H9 (cell line): ENCODE data around the gene ARID3A. TPM values are rescaled to one million over a fixed set of nuclear protein-coding genes. Genes with fewer than 3 reads are reported as not detected.

Source experiments
- DNase-seq: peaks from one replicate; pipeline ENCODE4 v3.0.0-alpha.2; 2017
- H2AFZ ChIP-seq: one replicate; pipeline ENCODE4 v1.6.1; 2013; ENCODE audit warnings: mild to moderate bottlenecking, low read length, control low read depth, moderate library complexity
- H2AK5ac ChIP-seq: 2 replicates; pipeline ENCODE4 v1.6.1; 2013; ENCODE audit warnings: low read length, control low read depth, mixed read lengths; ENCODE audit not compliant: insufficient read length
- H2BK120ac ChIP-seq: one replicate; pipeline ENCODE4 v1.6.1; 2013; ENCODE audit warnings: low read depth, mild to moderate bottlenecking, low read length, control low read depth, inconsistent platforms; ENCODE audit not compliant: poor library complexity, severe bottlenecking
- H2BK12ac ChIP-seq: 2 replicates; pipeline ENCODE4 v1.6.1; 2013; ENCODE audit warnings: low read length, control low read depth, mixed read lengths, low read depth; ENCODE audit not compliant: insufficient read length
- H2BK15ac ChIP-seq: 2 replicates; pipeline ENCODE4 v1.6.1; 2013; ENCODE audit warnings: low read depth, low read length, control low read depth
- H2BK20ac ChIP-seq: one replicate; pipeline ENCODE4 v1.6.1; 2013; ENCODE audit warnings: low read depth, mild to moderate bottlenecking, low read length, control low read depth, inconsistent platforms; ENCODE audit not compliant: poor library complexity, severe bottlenecking
- H2BK5ac ChIP-seq: 2 replicates; pipeline ENCODE4 v1.6.1; 2013; ENCODE audit warnings: low read length, control low read depth, mixed read lengths; ENCODE audit not compliant: insufficient read length
- H3K14ac ChIP-seq: 2 replicates; pipeline ENCODE4 v1.6.1; 2013; ENCODE audit warnings: low read length, control low read depth; ENCODE audit not compliant: insufficient read depth
- H3K18ac ChIP-seq: 2 replicates; pipeline ENCODE4 v1.6.1; 2013; ENCODE audit warnings: low read depth, mild to moderate bottlenecking, mixed read lengths, low read length, control low read depth; ENCODE audit not compliant: insufficient read length
- H3K23ac ChIP-seq: 2 replicates; pipeline ENCODE4 v1.6.1; 2013; ENCODE audit warnings: low read length, control low read depth, mixed read lengths, low read depth; ENCODE audit not compliant: insufficient read length
- H3K23me2 ChIP-seq: 2 replicates; pipeline ENCODE4 v1.6.1; 2013; ENCODE audit warnings: low read depth, mild to moderate bottlenecking, mixed read lengths, low read length, control low read depth; ENCODE audit not compliant: insufficient read length, poor library complexity, severe bottlenecking
- H3K27ac ChIP-seq: 2 replicates; pipeline ENCODE4 v1.5.1; 2013; ENCODE audit warnings: low read length, control low read depth, mixed read lengths, low read depth; ENCODE audit not compliant: insufficient read length
- H3K27me3 ChIP-seq: 2 replicates; pipeline ENCODE4 v1.6.1; 2013; ENCODE audit warnings: low read length, control low read depth, inconsistent platforms; ENCODE audit not compliant: insufficient read depth
- H3K4ac ChIP-seq: 2 replicates; pipeline ENCODE4 v1.6.1; 2013; ENCODE audit warnings: low read depth, mild to moderate bottlenecking, control low read depth, inconsistent platforms, low read length, moderate library complexity
- H3K4me1 ChIP-seq: 2 replicates; pipeline ENCODE4 v1.6.1; 2013; ENCODE audit warnings: low read length, control low read depth, inconsistent platforms; ENCODE audit not compliant: insufficient read depth
- H3K4me2 ChIP-seq: 2 replicates; pipeline ENCODE4 v1.6.1; 2013; ENCODE audit warnings: low read length, control low read depth, mixed read lengths; ENCODE audit not compliant: insufficient read length, insufficient read depth
- H3K56ac ChIP-seq: 2 replicates; pipeline ENCODE4 v1.6.1; 2013; ENCODE audit warnings: low read depth, mild to moderate bottlenecking, mixed read lengths, low read length, control low read depth; ENCODE audit not compliant: insufficient read length
- H3K79me1 ChIP-seq: 2 replicates; pipeline ENCODE4 v1.6.1; 2013; ENCODE audit warnings: low read depth, mild to moderate bottlenecking, moderate library complexity, low read length, control low read depth, inconsistent platforms; ENCODE audit not compliant: insufficient read depth, poor library complexity, severe bottlenecking
- H3K79me2 ChIP-seq: 2 replicates; pipeline ENCODE4 v1.6.1; 2013; ENCODE audit warnings: low read length, control low read depth, inconsistent platforms; ENCODE audit not compliant: insufficient read depth
- H3K9ac ChIP-seq: 2 replicates; pipeline ENCODE4 v1.6.1; 2013; ENCODE audit warnings: low read length, control low read depth, mixed read lengths; ENCODE audit not compliant: insufficient read length; ENCODE audit errors: extremely low read depth
- H3K9me3 ChIP-seq: one replicate; pipeline ENCODE4 v1.6.1; 2013; ENCODE audit warnings: low read depth, low read length, inconsistent platforms; ENCODE audit not compliant: control insufficient read depth
- H3T11ph ChIP-seq: one replicate; pipeline ENCODE4 v1.6.1; 2013; ENCODE audit warnings: mild to moderate bottlenecking, low read length, control low read depth, inconsistent platforms
- H4K20me1 ChIP-seq: one replicate; pipeline ENCODE4 v1.6.1; 2013; ENCODE audit not compliant: control insufficient read depth, insufficient read length, insufficient read depth
- H4K5ac ChIP-seq: 2 replicates; pipeline ENCODE4 v1.6.1; 2013; ENCODE audit warnings: low read depth, mild to moderate bottlenecking, mixed read lengths, low read length, control low read depth; ENCODE audit not compliant: insufficient read length
- H4K8ac ChIP-seq: replicated peaks from 2 replicates; pipeline ENCODE4 v1.6.1; 2013; ENCODE audit warnings: low read length, control low read depth, mixed read lengths, low read depth; ENCODE audit not compliant: insufficient read length
- H4K91ac ChIP-seq: 2 replicates; pipeline ENCODE4 v1.6.1; 2013; ENCODE audit warnings: low read depth, mild to moderate bottlenecking, moderate library complexity, mixed read lengths, low read length, control low read depth; ENCODE audit not compliant: insufficient read length
- H3K27ac Mint-ChIP-seq, 3 experiments: 2 replicates in 2 of 3; 3 replicates in 1 of 3; pipeline ENCODE4 v1.8.0; 2020 to 2021; ENCODE audit warnings: mixed read lengths in 3 of 3, mild to moderate bottlenecking in 1 of 3, moderate library complexity in 1 of 3
- H3K27me3 Mint-ChIP-seq: 2 replicates; pipeline ENCODE4 v1.8.0; 2021; ENCODE audit warnings: low read depth, mild to moderate bottlenecking, moderate library complexity, mixed read lengths
- H3K36me3 Mint-ChIP-seq, 3 experiments: 2 replicates in 2 of 3; 3 replicates in 1 of 3; pipeline ENCODE4 v1.8.0; 2020 to 2021; ENCODE audit warnings: low read depth in 3 of 3, mixed read lengths in 3 of 3; ENCODE audit not compliant: insufficient read depth in 1 of 3
- H3K4me1 Mint-ChIP-seq, 2 experiments: 2 replicates each; pipeline ENCODE4 v1.8.0; 2020; ENCODE audit warnings: mixed read lengths in 2 of 2
- H3K4me3 Mint-ChIP-seq, 2 experiments: 2 replicates in 1 of 2; 3 replicates in 1 of 2; pipeline ENCODE4 v1.8.0; 2020 to 2021; ENCODE audit warnings: mild to moderate bottlenecking in 2 of 2, mixed read lengths in 2 of 2, moderate library complexity in 1 of 2
- H3K9me3 Mint-ChIP-seq, 2 experiments: 2 replicates in 1 of 2; 3 replicates in 1 of 2; pipeline ENCODE4 v1.8.0; 2020; ENCODE audit warnings: mild to moderate bottlenecking in 2 of 2, mixed read lengths in 2 of 2, moderate library complexity in 1 of 2
- CTCF ChIP-seq: fragments of 200-600 bp; sonication (generic); conservative IDR thresholded peaks from 3 replicates; pipeline ENCODE4 v1.8.0; 2021; ENCODE audit warnings: antibody characterized with exemption, mild to moderate bottlenecking
- WGBS: extraction: QIAGEN DNeasy Blood & Tissue Kit; methylation state at CpG from one replicate; pipeline ENCODE4 v1.1.7; 2013; ENCODE audit warnings: missing lambda C conversion rate, low lambda C conversion rate, mixed read lengths; ENCODE audit not compliant: insufficient read length; ENCODE audit errors: extremely low coverage; 5-methylcytosine and 5-hydroxymethylcytosine counted together
- total RNA-seq: library from RNA; stranded (reverse); gene quantifications from 2 replicates; pipeline ENCODE4 v1.2.1, GENCODE V29; 2021

Gene ARID3A
- total RNA-seq, 1 experiment from 2014 or later, result 98.3 TPM

GRCh38 chr19:954272-954671 is 28.4 kb downstream of the ARID3A start:
- no peak overlapping the region for H3K4ac ChIP-seq
- no peaks in the 10 kb centered on the region for H3K9me3 ChIP-seq
- no peak overlapping the region for H3K9ac ChIP-seq
- H2BK5ac ChIP-seq, result no peak overlapping the region
- H2AK5ac ChIP-seq, result no peak overlapping the region
- H4K8ac ChIP-seq, result no peak overlapping the region
- no peak overlapping the region for H3K18ac ChIP-seq
- peaks cover 3% of the 10 kb centered on the region for H3K79me1 ChIP-seq
- no peak overlapping the region for H3T11ph ChIP-seq
- H3K27me3 ChIP-seq, result no peaks in the 10 kb centered on the region
- 0 out of 2 replicates have a peak, but pooled peaks cover 3% of the 10 kb centered on the region for H3K79me2 ChIP-seq
- no peak overlapping the region for H2BK120ac ChIP-seq
- H3K23me2 ChIP-seq, result no peaks in the 10 kb centered on the region
- no peak overlapping the region for H3K4me2 ChIP-seq
- no peak overlapping the region for H2BK12ac ChIP-seq
- H2AFZ ChIP-seq, result no peak overlapping the region
- DNase-seq, result no peak
- H3K23ac ChIP-seq, result no peak overlapping the region
- Mint-ChIP-seq H3K4me3 (no peak overlapping the region), H3K27me3 (no peaks in the 10 kb centered on the region; the same call in 1 of the 2 replicates), H3K36me3 (peaks cover 0 to 7% (median 5%) of the 10 kb centered on the region in 3 experiments; a peak in 5 of 7 replicates), H3K4me1 (peaks cover 6 to 42% of the 10 kb centered on the region in 2 experiments; a peak in 3 of 4 replicates), H3K9me3 (no peaks in the 10 kb centered on the region), H3K27ac (peak overlapping the region in 1 of 3 experiments; percentile 55; a peak in 2 of 7 replicates)
- no CpG with 5 or more reads among the region's 14 CpGs for WGBS
- H3K4me1 ChIP-seq, result peaks cover 3% of the 10 kb centered on the region; the same call in 1 of the 2 replicates
- no peak overlapping the region for H3K14ac ChIP-seq
- no peaks in the 10 kb centered on the region for H4K20me1 ChIP-seq
- H3K27ac ChIP-seq, result no peak overlapping the region
- no peak overlapping the region for H2BK15ac ChIP-seq
- no peak overlapping the region for H2BK20ac ChIP-seq
- no peak overlapping the region for H3K56ac ChIP-seq
- no peak overlapping the region for H4K91ac ChIP-seq
- TF ChIP-seq CTCF, result no peak
- H4K5ac ChIP-seq, result no peak overlapping the region
